ENCODE results near the gene USP8.
"Not testable (repeated sequence)": the region's sequence is repeated elsewhere in the genome, so short reads cannot be mapped to it uniquely, and the experiment has no call there.

The USP8 gene

GRCh38 chr15:50476143-50476542 is 51.9 kb downstream of the USP8 start:
- peaks cover 47% of the 10 kb centered on the region for H3K36me3 ChIP-seq (ENCODE audit: insufficient read depth, low read length)
- H3K9me3 ChIP-seq (ENCODE audit: low read depth, low read length): no peaks in the 10 kb centered on the region
- no peak overlapping the region for H3K27ac ChIP-seq
- no peak for DNase-seq (ENCODE audit: low read depth, low spot score)
- TF ChIP-seq POLR2AphosphoS5 (IDR thresholded peaks at IDR 0.05; ENCODE audit: borderline replicate concordance, low read depth, low read length) (no peak), EZH2 (IDR thresholded peaks at IDR 0.05) (no peak), FOXP2 (optimal IDR thresholded peaks at IDR 0.05; ENCODE audit: control extremely low read depth, extremely low read length, insufficient read depth) (no peak)
- H3K4me3 ChIP-seq: no peak overlapping the region
- H3K9ac ChIP-seq (ENCODE audit: insufficient read length): no peak overlapping the region

GRCh38 chr15:50484781-50485180 is 60.6 kb downstream of the USP8 start:
- Histone ChIP-seq H3K36me3 (ENCODE audit: insufficient read depth, low read length) (peaks cover 71% of the 10 kb centered on the region), H3K27ac (no peak overlapping the region), H3K4me3 (no peak overlapping the region), H3K9me3 (ENCODE audit: low read depth, low read length) (no peaks in the 10 kb centered on the region), H3K9ac (ENCODE audit: insufficient read length) (no peak overlapping the region)
- no peak for DNase-seq (ENCODE audit: low read depth, low spot score)
- TF ChIP-seq FOXP2 (optimal IDR thresholded peaks at IDR 0.05; ENCODE audit: control extremely low read depth, extremely low read length, insufficient read depth): no peak

GRCh38 chr15:50485389-50485788 is 61.2 kb downstream of the USP8 start:
- no peaks in the 10 kb centered on the region for H3K9me3 ChIP-seq (ENCODE audit: low read depth, low read length)
- DNase-seq (ENCODE audit: low read depth, low spot score): no peak
- H3K9ac ChIP-seq (ENCODE audit: insufficient read length): no peak overlapping the region
- peaks cover 71% of the 10 kb centered on the region for H3K36me3 ChIP-seq (ENCODE audit: insufficient read depth, low read length)
- no peak overlapping the region for H3K4me3 ChIP-seq
- H3K27ac ChIP-seq: no peak overlapping the region
- no peak for TF ChIP-seq FOXP2 (optimal IDR thresholded peaks at IDR 0.05; ENCODE audit: control extremely low read depth, extremely low read length, insufficient read depth)
- no peak for TF ChIP-seq POLR2AphosphoS5 (IDR thresholded peaks at IDR 0.05; ENCODE audit: borderline replicate concordance, low read depth, low read length)
- no peak for TF ChIP-seq EZH2 (IDR thresholded peaks at IDR 0.05)

- no peak for DNase-seq (ENCODE audit: low read depth, low spot score)
- Histone ChIP-seq H3K9me3 (ENCODE audit: low read depth, low read length) (no peaks in the 10 kb centered on the region), H3K9ac (ENCODE audit: insufficient read length) (no peak overlapping the region), H3K27ac (no peak overlapping the region), H3K4me3 (no peak overlapping the region), H3K36me3 (ENCODE audit: insufficient read depth, low read length) (peaks cover 70% of the 10 kb centered on the region)
- TF ChIP-seq EZH2 (IDR thresholded peaks at IDR 0.05) (no peak), POLR2AphosphoS5 (IDR thresholded peaks at IDR 0.05; ENCODE audit: borderline replicate concordance, low read depth, low read length) (no peak), FOXP2 (optimal IDR thresholded peaks at IDR 0.05; ENCODE audit: control extremely low read depth, extremely low read length, insufficient read depth) (no peak)
Observed at GRCh38 chr15:50487287-50487686, 63.1 kb downstream of the USP8 start.

- Histone ChIP-seq H3K4me3 (no peak overlapping the region), H3K9me3 (ENCODE audit: low read depth, low read length) (no peaks in the 10 kb centered on the region), H3K9ac (ENCODE audit: insufficient read length) (no peak overlapping the region), H3K36me3 (ENCODE audit: insufficient read depth, low read length) (peaks cover 79% of the 10 kb centered on the region), H3K27ac (no peak overlapping the region)
- TF ChIP-seq POLR2AphosphoS5 (IDR thresholded peaks at IDR 0.05; ENCODE audit: borderline replicate concordance, low read depth, low read length) (no peak), EZH2 (IDR thresholded peaks at IDR 0.05) (no peak), FOXP2 (optimal IDR thresholded peaks at IDR 0.05; ENCODE audit: control extremely low read depth, extremely low read length, insufficient read depth) (no peak)
- no peak for DNase-seq (ENCODE audit: low read depth, low spot score)
Observed at GRCh38 chr15:50493625-50494024, 69.4 kb downstream of the USP8 start.

GRCh38 chr15:50494547-50494946 is 70.3 kb downstream of the USP8 start:
- H3K27ac ChIP-seq; H3K9me3 ChIP-seq (ENCODE audit: low read depth, low read length); DNase-seq (ENCODE audit: low read depth, low spot score); H3K9ac ChIP-seq (ENCODE audit: insufficient read length); H3K4me3 ChIP-seq: not testable (repeated sequence)
- H3K36me3 ChIP-seq (ENCODE audit: insufficient read depth, low read length): peaks cover 83% of the 10 kb centered on the region

GRCh38 chr15:50496692-50497091 is 72.5 kb downstream of the USP8 start:
- peaks cover 68% of the 10 kb centered on the region for H3K36me3 ChIP-seq (ENCODE audit: insufficient read depth, low read length)
- no peak for DNase-seq (ENCODE audit: low read depth, low spot score)
- H3K9ac ChIP-seq (ENCODE audit: insufficient read length): no peak overlapping the region
- TF ChIP-seq EZH2 (IDR thresholded peaks at IDR 0.05) (no peak), FOXP2 (optimal IDR thresholded peaks at IDR 0.05; ENCODE audit: control extremely low read depth, extremely low read length, insufficient read depth) (no peak), POLR2AphosphoS5 (IDR thresholded peaks at IDR 0.05; ENCODE audit: borderline replicate concordance, low read depth, low read length) (no peak)
- peak overlapping the region; percentile 67 for H3K27ac ChIP-seq
- no peak overlapping the region for H3K4me3 ChIP-seq
- no peaks in the 10 kb centered on the region for H3K9me3 ChIP-seq (ENCODE audit: low read depth, low read length)

- Histone ChIP-seq H3K9ac (ENCODE audit: insufficient read length) (peak overlapping the region; percentile 4), H3K27ac (peak overlapping the region; percentile 85), H3K36me3 (ENCODE audit: insufficient read depth, low read length) (peaks cover 44% of the 10 kb centered on the region), H3K4me3 (peak overlapping the region; percentile 41; the same call in 1 of the 2 replicates), H3K9me3 (ENCODE audit: low read depth, low read length) (no peaks in the 10 kb centered on the region)
- TF ChIP-seq POLR2AphosphoS5 (IDR thresholded peaks at IDR 0.05; ENCODE audit: borderline replicate concordance, low read depth, low read length) (peak; percentile 26; the same call in 1 of the 2 replicates), FOXP2 (optimal IDR thresholded peaks at IDR 0.05; ENCODE audit: control extremely low read depth, extremely low read length, insufficient read depth) (no peak)
- peak; percentile 76 for DNase-seq (ENCODE audit: low read depth, low spot score)
Observed at GRCh38 chr15:50500352-50500751, 76.1 kb downstream of the USP8 start.

GRCh38 chr15:50501815-50502214 is 77.6 kb downstream of the USP8 start:
- DNase-seq (ENCODE audit: low read depth, low spot score): no peak
- H3K4me3 ChIP-seq: no peak overlapping the region
- no peak overlapping the region for H3K27ac ChIP-seq
- TF ChIP-seq FOXP2 (optimal IDR thresholded peaks at IDR 0.05; ENCODE audit: control extremely low read depth, extremely low read length, insufficient read depth): no peak
- TF ChIP-seq POLR2AphosphoS5 (IDR thresholded peaks at IDR 0.05; ENCODE audit: borderline replicate concordance, low read depth, low read length): no peak
- TF ChIP-seq EZH2 (IDR thresholded peaks at IDR 0.05): no peak
- H3K36me3 ChIP-seq (ENCODE audit: insufficient read depth, low read length): peaks cover 32% of the 10 kb centered on the region
- H3K9me3 ChIP-seq (ENCODE audit: low read depth, low read length): no peaks in the 10 kb centered on the region
- no peak overlapping the region for H3K9ac ChIP-seq (ENCODE audit: insufficient read length)

Measured in SK-N-MC (cell line).